Osteocyte (in vitro differentiated cells): ENCODE results near the gene PPL. TPM values are rescaled to one million over a fixed set of nuclear protein-coding genes. Genes with fewer than 3 reads are reported as not detected.

Experiments used
- DNase-seq: peaks from one replicate; pipeline ENCODE4 v3.0.0; 2021; ENCODE audit warnings: mixed read lengths; ENCODE audit not compliant: unreplicated experiment; ENCODE audit errors: extremely low spot score
- H3K27ac Mint-ChIP-seq: one replicate; pipeline ENCODE4 v1.8.0; 2021; ENCODE audit warnings: mild to moderate bottlenecking, mixed read lengths; ENCODE audit not compliant: unreplicated experiment
- H3K27me3 Mint-ChIP-seq: one replicate; pipeline ENCODE4 v1.8.0; 2021; ENCODE audit warnings: mixed read lengths; ENCODE audit not compliant: unreplicated experiment
- H3K36me3 Mint-ChIP-seq: one replicate; pipeline ENCODE4 v1.8.0; 2021; ENCODE audit warnings: mixed read lengths; ENCODE audit not compliant: unreplicated experiment
- H3K4me1 Mint-ChIP-seq: one replicate; pipeline ENCODE4 v1.8.0; 2021; ENCODE audit warnings: mixed read lengths; ENCODE audit not compliant: unreplicated experiment
- H3K4me3 Mint-ChIP-seq: one replicate; pipeline ENCODE4 v1.8.0; 2021; ENCODE audit warnings: mild to moderate bottlenecking, moderate library complexity, mixed read lengths; ENCODE audit not compliant: unreplicated experiment
- H3K9me3 Mint-ChIP-seq: one replicate; pipeline ENCODE4 v1.8.0; 2021; ENCODE audit warnings: mixed read lengths; ENCODE audit not compliant: unreplicated experiment
- CTCF ChIP-seq: fragments of 200-600 bp; sonication (generic); IDR thresholded peaks from 2 replicates; pipeline ENCODE4 v1.5.0; 2021; ENCODE audit warnings: antibody characterized with exemption, mild to moderate bottlenecking, moderate library complexity
- total RNA-seq: library from RNA; stranded (reverse); gene quantifications from 2 replicates; pipeline ENCODE4 v1.2.1, GENCODE V29; 2021

PPL gene
- total RNA-seq, 1 donor from 2014 or later = 10.3 TPM

- Mint-ChIP-seq H3K27ac (no peak overlapping the region), H3K4me1 (no peaks in the 10 kb centered on the region), H3K4me3 (no peak overlapping the region), H3K9me3 (no peaks in the 10 kb centered on the region), H3K36me3 (no peaks in the 10 kb centered on the region), H3K27me3 (peaks cover 25% of the 10 kb centered on the region)
- no peak for DNase-seq
- no peak for TF ChIP-seq CTCF
Observed at GRCh38 chr16:4981473-4981872, 44.5 kb upstream of the PPL start.

GRCh38 chr16:4980691-4981090 is 43.7 kb upstream of the PPL start:
- no peak for DNase-seq
- H3K27ac Mint-ChIP-seq = no peak overlapping the region
- no peaks in the 10 kb centered on the region for H3K36me3 Mint-ChIP-seq
- H3K27me3 Mint-ChIP-seq = peaks cover 19% of the 10 kb centered on the region
- TF ChIP-seq CTCF = no peak
- H3K4me3 Mint-ChIP-seq = no peak overlapping the region
- no peaks in the 10 kb centered on the region for H3K4me1 Mint-ChIP-seq
- H3K9me3 Mint-ChIP-seq = no peaks in the 10 kb centered on the region

- peaks cover 22% of the 10 kb centered on the region for H3K27me3 Mint-ChIP-seq
- no peak for TF ChIP-seq CTCF
- no peak for DNase-seq
- H3K4me1 Mint-ChIP-seq = no peaks in the 10 kb centered on the region
- no peaks in the 10 kb centered on the region for H3K36me3 Mint-ChIP-seq
- H3K9me3 Mint-ChIP-seq = no peaks in the 10 kb centered on the region
- no peak overlapping the region for H3K4me3 Mint-ChIP-seq
- no peak overlapping the region for H3K27ac Mint-ChIP-seq
Observed at GRCh38 chr16:4979736-4980660, 43.0 kb upstream of the PPL start.

GRCh38 chr16:4979164-4979563 is 42.2 kb upstream of the PPL start:
- Mint-ChIP-seq H3K27ac (no peak overlapping the region), H3K4me3 (no peak overlapping the region), H3K4me1 (no peaks in the 10 kb centered on the region), H3K9me3 (no peaks in the 10 kb centered on the region), H3K36me3 (no peaks in the 10 kb centered on the region), H3K27me3 (peaks cover 22% of the 10 kb centered on the region)
- no peak for DNase-seq
- no peak for TF ChIP-seq CTCF

DNA sequence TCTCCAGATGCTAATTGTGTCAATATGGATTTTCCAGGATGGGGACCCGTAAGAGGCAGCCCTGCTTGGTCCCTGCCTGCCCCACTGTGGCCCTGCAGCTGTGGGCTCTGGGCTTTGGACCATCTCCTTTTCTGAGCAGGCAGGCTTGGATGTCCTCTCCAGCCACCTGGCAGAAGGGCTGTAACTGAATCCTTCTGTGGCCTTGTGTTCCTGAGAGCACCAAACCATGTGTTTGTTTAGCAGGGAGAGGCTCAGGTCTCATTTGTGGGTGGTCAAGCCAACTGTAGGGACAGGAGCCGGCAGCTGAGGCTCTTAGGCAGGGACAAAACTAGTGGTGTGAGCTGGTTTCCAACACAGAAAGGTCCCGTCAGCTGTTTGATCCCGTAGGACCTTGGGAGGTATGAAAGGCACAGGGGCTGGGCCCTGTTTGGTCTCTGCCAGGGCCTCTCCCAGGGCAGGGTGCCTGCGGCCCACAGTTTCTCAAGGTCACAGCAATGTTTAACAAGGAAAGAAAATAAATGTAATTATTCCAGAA is 39.7 kb upstream of the PPL start:
- Mint-ChIP-seq H3K9me3 (no peaks in the 10 kb centered on the region), H3K27me3 (peaks cover 25% of the 10 kb centered on the region), H3K27ac (no peak overlapping the region), H3K4me1 (no peaks in the 10 kb centered on the region), H3K4me3 (no peak overlapping the region), H3K36me3 (no peaks in the 10 kb centered on the region)
- no peak for DNase-seq
- TF ChIP-seq CTCF = no peak
